GM12872 (cell line): ENCODE measurements around the gene CEBPG.

Source experiments
- CTCF ChIP-seq: IDR thresholded peaks from 3 replicates; pipeline ENCODE4 v1.5.1; 2011; ENCODE audit warnings: low read depth, mild to moderate bottlenecking, low read length, moderate library complexity; ENCODE audit not compliant: insufficient read depth

Gene CEBPG

GRCh38 chr19:33389421-33390100, 16.1 kb downstream of the CEBPG start:
- no peak for TF ChIP-seq CTCF

DNA sequence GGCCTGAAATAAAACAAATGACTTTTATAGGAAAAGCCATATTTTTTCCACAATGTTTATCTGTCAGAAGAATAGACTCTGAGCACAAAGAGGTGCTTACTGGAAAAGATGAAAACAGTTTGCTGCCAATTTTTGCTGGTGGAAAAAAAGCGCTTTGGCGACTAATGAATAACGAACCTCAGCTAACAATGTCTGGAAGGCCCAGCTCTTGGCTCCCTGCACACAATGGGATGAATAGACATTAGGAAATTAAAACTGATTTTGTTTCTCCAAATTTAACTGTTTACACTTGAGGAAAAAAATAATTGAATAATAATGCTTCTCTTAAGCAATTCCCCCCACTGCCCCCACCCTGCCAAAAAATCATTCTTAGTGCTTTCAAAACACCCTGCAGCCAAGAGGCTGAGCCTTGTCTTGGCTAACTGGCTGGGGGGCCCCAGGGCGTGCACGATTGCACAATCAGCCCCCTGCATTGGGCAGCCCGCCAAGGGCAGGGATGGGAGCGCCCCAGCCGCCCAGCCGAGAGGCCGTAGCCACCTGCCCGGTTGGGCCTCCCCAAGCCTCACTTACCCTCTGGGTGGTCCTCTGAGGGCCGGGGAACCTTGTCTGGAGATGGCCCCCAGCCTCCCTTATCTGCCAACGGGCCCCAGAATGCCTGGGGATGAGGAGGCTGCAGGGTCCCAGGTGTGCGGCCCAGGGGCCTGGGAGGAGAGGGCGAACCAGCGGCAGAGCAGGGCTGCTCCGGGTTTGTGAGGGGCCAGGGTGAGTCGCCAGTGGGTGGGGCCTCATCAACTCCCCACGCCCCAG, 16.8 kb downstream of the CEBPG start:
- no peak for TF ChIP-seq CTCF

DNA sequence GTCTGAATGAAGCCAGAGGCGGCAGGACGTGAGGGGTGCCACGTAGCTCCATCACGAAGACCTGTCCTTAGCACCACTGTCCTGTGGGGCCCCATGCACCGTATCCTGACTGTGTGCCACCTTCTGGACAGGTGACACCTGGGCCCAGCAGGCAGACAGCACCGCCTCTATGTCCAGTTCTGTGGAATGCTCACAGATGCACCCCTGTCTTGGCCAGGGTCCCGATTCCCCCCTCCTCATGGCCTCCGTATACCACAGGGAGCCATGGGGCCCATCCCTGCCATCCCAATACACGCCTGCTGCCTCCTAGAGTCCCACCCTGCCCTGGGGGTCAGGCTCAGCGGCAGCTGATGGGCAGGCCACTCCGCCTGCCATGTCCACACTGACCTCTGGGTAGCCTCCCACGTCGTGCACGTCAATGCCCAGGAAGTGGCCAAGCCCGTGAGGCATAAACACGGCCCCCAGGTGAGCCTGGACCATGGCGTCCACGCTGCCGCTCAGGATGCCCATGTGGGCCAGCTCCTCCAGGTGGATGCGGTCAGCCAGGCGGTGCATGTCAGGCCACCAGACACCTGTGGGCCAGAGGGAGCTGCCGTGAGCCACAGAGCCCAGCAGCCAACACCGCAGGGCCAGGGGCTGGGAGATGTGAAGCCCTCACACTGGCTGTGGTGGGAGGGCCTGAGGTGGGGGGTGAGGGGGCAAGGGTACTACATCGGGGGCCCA, 17.6 kb downstream of the CEBPG start:
- TF ChIP-seq CTCF = no peak

DNA sequence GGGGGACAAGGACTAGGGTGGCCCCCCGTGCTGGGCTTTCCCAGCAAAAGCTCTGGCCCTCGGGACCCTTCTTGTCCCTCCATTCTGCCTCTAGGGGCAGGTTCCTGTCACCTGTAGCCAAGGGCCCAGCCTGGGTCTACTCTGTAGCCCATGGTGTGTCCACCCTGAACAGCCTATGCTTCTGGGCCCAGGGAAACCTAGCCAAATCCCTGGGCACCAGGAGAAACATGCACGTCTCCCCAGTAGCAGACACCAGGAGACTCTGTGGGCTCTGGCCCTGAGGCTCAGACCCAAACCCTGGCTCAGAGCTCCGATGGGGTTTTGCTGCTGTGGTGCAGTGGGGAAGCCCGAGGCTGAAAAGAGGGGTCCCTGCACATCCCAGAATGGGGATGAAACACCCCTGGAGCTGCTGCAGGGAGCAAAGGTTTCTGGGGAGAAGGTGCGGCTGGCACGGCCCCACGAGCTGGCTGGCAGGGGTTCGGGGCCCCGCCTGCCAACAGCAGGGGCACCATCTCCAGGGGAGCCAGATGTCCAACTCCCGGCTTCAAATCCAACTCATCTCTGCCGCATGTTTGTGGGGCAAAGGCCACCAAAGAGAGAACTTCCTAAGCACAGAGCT, 18.2 kb downstream of the CEBPG start:
- no peak for TF ChIP-seq CTCF

DNA sequence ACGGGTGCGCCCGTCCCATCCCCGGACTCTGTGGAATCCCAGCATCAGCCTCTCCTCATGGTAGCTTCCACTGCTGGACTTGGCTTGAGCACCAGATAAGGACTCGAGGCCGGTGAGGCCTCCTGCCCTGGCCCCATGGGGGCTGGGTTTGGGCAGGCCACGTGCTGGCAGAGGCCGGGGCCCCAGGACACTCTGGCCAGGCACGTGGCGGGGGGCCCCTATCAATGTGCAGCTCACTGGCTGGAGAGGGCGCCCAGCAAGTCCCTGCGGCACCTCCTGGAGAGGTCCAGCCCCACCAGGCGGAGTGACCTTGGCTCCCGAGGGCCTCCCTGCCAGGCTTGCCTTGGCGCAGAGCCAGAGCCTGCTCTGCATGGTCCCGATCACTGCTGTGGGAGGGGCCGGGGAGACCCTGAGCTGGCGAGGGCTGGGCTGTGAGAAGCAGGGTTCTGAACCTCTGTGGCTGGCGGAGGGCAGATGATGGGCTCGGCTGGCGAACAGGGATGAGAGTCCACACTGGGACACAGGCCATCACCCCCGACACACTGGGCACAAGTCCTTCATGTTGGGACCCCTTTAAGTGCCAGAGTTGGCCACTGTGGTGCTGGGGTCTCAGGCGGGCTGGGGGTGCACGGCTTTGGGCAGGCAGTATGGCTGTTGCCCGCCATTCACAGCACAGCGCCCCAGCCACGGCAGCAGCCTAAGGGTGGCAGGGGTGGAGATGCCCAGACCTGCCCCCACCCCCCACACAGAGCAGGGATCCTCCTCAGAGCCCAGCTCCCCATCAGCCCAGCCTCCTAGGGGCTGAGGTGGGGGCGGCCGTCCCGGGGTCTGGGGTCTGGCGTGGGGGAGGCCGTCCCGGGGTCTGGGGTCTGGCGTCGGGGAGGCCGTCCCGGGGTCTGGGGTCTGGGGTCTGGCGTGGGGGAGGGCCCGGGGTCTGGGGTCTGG, 19.1 kb downstream of the CEBPG start:
- TF ChIP-seq CTCF = no peak

DNA sequence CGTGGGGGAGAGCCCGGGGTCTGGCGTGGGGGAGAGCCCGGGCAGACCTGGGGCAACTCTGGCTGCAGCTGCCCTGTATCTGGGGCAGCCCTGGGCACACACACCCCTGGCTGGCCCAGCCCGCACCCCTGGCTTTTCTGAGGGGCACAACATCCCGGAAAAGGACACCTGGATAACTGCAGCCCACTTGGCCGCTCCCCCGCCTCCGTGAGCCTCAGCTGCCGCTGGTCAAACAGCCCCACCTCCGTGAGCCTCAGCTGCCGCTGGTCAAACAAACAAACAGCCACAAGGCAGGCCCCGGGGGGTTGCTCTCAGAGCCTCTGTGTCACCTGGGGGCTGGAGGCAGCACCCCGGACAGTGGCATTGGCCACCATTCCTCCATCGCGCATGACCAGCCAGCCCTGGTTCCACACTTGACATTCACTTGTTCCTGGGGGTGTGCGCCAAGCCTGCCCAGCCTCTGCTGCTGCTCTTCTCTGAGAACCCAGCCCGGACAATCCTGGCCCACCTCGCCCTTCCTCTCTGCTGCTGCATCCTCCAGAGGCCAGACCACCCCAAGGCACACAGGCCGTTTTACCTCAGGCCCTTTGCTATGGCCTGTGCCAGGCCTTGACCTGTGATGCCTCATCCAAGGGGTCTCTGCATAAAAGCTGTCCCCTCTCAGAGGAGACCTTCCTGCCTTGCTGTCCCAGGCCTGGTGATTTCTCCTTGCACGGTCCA, 19.9 kb downstream of the CEBPG start:
- no peak for TF ChIP-seq CTCF
